ENCODE data around the gene COL4A1. TPM values are rescaled to one million over a fixed set of nuclear protein-coding genes. Genes with fewer than 3 reads are reported as not detected.

COL4A1 gene
- total RNA-seq, 4 donors from 2014 or later = 989 to 1,633 (median 1,298) TPM

DNA sequence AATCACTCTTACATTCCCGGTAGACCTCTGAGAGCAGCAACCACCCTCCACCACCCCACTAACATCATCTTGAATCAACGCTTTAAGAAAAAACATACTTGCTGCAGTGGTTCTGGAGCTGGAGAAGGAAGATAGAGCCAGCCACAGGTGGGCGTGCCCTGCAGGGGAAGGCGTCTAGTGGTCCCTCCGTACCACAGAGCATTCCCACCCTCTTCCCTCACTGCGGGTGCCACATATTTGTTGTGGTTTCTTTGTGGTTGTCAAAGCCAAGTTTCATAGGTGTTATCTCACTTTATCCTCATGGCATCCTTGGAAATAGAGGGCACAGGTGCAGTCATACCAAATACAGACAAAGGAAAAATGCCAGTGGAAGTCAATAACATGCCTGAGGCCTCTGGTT is 22.3 kb upstream of the COL4A1 start:
- TF ChIP-seq, protein P1, sequence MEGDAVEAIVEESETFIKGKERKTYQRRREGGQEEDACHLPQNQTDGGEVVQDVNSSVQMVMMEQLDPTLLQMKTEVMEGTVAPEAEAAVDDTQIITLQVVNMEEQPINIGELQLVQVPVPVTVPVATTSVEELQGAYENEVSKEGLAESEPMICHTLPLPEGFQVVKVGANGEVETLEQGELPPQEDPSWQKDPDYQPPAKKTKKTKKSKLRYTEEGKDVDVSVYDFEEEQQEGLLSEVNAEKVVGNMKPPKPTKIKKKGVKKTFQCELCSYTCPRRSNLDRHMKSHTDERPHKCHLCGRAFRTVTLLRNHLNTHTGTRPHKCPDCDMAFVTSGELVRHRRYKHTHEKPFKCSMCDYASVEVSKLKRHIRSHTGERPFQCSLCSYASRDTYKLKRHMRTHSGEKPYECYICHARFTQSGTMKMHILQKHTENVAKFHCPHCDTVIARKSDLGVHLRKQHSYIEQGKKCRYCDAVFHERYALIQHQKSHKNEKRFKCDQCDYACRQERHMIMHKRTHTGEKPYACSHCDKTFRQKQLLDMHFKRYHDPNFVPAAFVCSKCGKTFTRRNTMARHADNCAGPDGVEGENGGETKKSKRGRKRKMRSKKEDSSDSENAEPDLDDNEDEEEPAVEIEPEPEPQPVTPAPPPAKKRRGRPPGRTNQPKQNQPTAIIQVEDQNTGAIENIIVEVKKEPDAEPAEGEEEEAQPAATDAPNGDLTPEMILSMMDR (IDR thresholded peaks at IDR 0.05; ENCODE audit: low read depth) = no peak

DNA sequence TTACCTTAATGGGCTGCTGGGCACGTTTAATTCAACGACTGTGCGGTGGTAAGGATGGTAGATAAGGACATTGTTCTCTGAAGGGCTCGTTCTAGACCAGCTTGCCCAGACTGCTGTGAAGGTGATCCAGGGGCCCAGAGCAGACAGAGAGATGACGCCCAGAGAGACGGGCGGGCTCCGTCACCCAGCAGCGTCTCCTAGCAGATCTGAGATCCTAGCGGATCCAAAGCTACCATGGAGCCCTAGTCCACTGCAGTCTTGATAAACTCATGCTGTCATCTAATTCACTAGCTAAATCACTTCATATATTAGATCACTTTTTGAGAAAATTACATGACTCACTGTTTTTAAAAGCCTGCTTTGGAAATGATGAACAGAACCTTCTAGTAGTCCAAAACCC is 21.6 kb upstream of the COL4A1 start:
- TF ChIP-seq, protein P1 (IDR thresholded peaks at IDR 0.05; ENCODE audit: low read depth) = no peak

- TF ChIP-seq, protein P1 (IDR thresholded peaks at IDR 0.05; ENCODE audit: low read depth) = no peak
These were observed 20.2 kb upstream of the COL4A1 start for GRCh38 chr13:110327051-110327721.

- TF ChIP-seq, protein P1 (IDR thresholded peaks at IDR 0.05; ENCODE audit: low read depth) = no peak
These were observed 19.4 kb upstream of the COL4A1 start for GRCh38 chr13:110326263-110326904.

DNA sequence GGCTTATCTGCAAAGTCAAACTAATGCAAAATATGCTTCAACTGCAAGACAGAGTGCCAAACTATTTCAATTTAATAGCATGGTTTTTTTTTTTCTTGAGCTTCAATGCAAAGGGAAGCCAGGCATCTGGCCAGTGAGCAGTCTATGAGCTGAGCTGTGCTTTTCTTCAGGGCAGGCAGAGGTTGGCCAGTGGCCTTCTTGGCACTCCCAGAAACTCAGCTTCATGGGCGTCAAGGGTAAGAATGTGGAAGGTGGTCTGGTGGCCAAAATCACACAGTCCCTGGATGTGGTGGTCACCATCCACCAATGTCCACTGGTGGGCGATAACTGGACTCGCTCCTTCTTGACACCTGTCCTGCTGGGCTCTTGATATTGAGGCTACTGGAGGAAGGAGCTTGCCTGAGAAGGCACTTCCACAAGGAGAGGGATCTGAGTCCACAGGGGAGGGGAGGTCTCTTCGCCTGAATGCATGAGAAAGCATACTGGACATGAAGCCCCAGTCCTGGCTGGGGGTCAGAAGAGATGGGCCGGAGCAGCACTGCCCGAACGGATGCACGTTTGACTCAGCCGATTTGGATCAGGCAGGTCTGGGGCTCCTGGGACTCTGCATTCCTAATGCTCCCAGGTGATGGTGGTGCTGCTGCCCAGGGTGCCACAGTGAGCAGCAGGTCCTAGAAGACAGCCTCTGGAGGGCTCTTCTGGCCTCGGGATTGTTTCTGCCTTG is 17.2 kb upstream of the COL4A1 start:
- TF ChIP-seq, protein P1 (IDR thresholded peaks at IDR 0.05; ENCODE audit: low read depth) = no peak

DNA sequence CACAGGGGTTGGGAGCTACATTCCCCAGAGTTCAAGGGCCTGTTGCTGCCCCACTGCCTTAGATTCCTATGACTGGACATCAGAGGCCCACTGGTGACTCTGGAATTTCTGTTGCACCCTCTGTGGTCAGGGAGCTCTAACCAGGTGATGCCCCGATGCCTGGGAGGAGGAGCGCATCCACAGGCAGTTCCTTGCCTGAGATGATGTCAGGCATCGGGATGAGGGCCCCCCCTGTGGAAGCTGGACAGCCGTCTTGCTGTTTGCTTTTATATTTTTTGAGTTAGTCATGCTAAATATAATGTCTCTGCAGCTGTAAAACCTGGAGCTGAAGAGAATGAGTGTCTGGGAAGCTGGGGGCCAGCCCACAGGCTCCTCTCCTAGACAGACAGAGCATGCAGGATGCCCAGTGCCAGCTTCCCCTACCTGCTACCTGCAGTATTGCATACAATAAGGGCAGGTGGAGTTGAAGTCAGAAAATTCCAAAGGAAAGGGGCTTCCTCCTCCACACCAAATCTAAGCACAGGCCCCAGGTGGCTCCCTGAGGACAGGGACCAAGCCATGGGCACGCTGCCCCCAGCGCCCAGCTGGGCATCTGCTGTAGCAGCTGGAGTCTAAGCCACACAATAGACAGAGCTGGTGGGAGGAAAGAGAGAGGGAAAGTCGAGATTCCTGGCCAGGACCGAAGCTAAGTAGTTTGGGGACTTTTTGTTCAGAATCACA is 16.4 kb upstream of the COL4A1 start:
- TF ChIP-seq, protein P1 (IDR thresholded peaks at IDR 0.05; ENCODE audit: low read depth) = no peak

GRCh38 chr13:110322828-110323171 is 15.8 kb upstream of the COL4A1 start:
- TF ChIP-seq, protein P1 (IDR thresholded peaks at IDR 0.05; ENCODE audit: low read depth) = no peak

Measured in subcutaneous adipose tissue (tissue), 4 donors.